K562 (cell line): Measurements from ENCODE around the gene COL23A1.

Experiments
- CTCF ChIP-seq, 3 experiments: IDR thresholded peaks in 2 of 3; conservative IDR thresholded peaks in 1 of 3; 2 replicates each; pipeline ENCODE4 v1.5.1; 2011 to 2012; ENCODE audit warnings: low read length in 3 of 3, mild to moderate bottlenecking in 3 of 3, control low read depth in 2 of 3, improper control_type of control experiment in 1 of 3, inconsistent platforms in 1 of 3, low read depth in 1 of 3, mixed read lengths in 1 of 3, moderate library complexity in 1 of 3; ENCODE audit not compliant: insufficient read depth in 2 of 3
- ESRRA ChIP-seq: fragments of 450-650 bp; IDR thresholded peaks from 2 replicates; pipeline ENCODE4 v1.6.1; 2014; ENCODE audit warnings: low read depth, mild to moderate bottlenecking, moderate library complexity, borderline replicate concordance
- GABPA ChIP-seq: fragments of 200-800 bp; sonication (Bioruptor generic); conservative IDR thresholded peaks from 2 replicates; pipeline ENCODE4 v1.6.1; 2016; ENCODE audit warnings: low read depth, missing genetic modification characterization, missing compliant biosample characterization
- HMGN3 ChIP-seq: IDR thresholded peaks from 2 replicates; pipeline ENCODE4 v1.6.1; 2011; ENCODE audit warnings: borderline replicate concordance, low read depth, mild to moderate bottlenecking, mixed read lengths, low read length; ENCODE audit not compliant: insufficient read length; ENCODE audit errors: extremely low read depth
- SP2 ChIP-seq: IDR thresholded peaks from 2 replicates; pipeline ENCODE4 v1.6.1; 2011; ENCODE audit warnings: mild to moderate bottlenecking, low read depth, low read length, moderate library complexity; ENCODE audit not compliant: poor library complexity, severe bottlenecking; ENCODE audit errors: extremely low read depth
- TRIM24 ChIP-seq, 2 experiments: fragments of 450-650 bp; IDR thresholded peaks; 2 replicates each; pipeline ENCODE4 v1.6.1; 2016
- YY1 ChIP-seq, 3 experiments: IDR thresholded peaks; 2 replicates each; pipeline ENCODE4 v1.6.1; 2011; ENCODE audit warnings: low read length in 2 of 3, mild to moderate bottlenecking in 2 of 3, moderate library complexity in 2 of 3, borderline replicate concordance in 1 of 3, control low read depth in 1 of 3, low read depth in 1 of 3; ENCODE audit not compliant: insufficient read depth in 3 of 3, insufficient replicate concordance in 2 of 3, control insufficient read depth in 1 of 3, insufficient read length in 1 of 3; ENCODE audit errors: extremely low read depth in 1 of 3
- ZBTB11 ChIP-seq, 3 experiments: fragments of 200-800 bp in 1 of 3; fragments of 250-450 bp in 1 of 3; fragments of 450-650 bp in 1 of 3; sonication (Bioruptor Pico) in 1 of 3; sonication (Bioruptor generic) in 1 of 3; formaldehyde crosslinking in 1 of 3; IDR thresholded peaks; 2 replicates each; pipeline versions ENCODE4 v1.6.1 to v1.8.0; 2016 to 2022; ENCODE audit warnings: mild to moderate bottlenecking in 2 of 3, missing genetic modification characterization in 2 of 3, missing compliant biosample characterization in 1 of 3, moderate library complexity in 1 of 3
- ZNF449 ChIP-seq: fragments of 250-450 bp; sonication (Bioruptor Pico); IDR thresholded peaks from 2 replicates; pipeline ENCODE4 v1.8.0; 2022; ENCODE audit warnings: moderate library complexity, mild to moderate bottlenecking, inconsistent platforms
- ZSCAN29 ChIP-seq: fragments of 450-650 bp; IDR thresholded peaks from 2 replicates; pipeline ENCODE4 v1.6.1; 2017

- TF ChIP-seq ZSCAN29 (no peak), ZBTB11 (CRISPR knock-in tag; IDR thresholded peaks at IDR 0.05) (no peak), TRIM24 (IDR thresholded peaks at IDR 0.05) (no peak), GABPA (tag) (no peak), SP2 (no peak), CTCF (IDR thresholded peaks at IDR 0.05 in 2 of 3, conservative IDR thresholded peaks at IDR 0.05 in 1 of 3; ENCODE audit: insufficient read depth in 2 of 3, low read depth in 1 of 3, low read length in 3 of 3) (no peak), HMGN3 (no peak), ZNF449 (CRISPR knock-in tag) (no peak), ESRRA (no peak), YY1 (IDR thresholded peaks at IDR 0.05; ENCODE audit: borderline replicate concordance in 1 of 3, control insufficient read depth in 1 of 3, extremely low read depth in 1 of 3, insufficient read depth in 3 of 3, insufficient read length in 1 of 3, insufficient replicate concordance in 2 of 3, low read depth in 1 of 3, low read length in 2 of 3) (no peak)
These were observed 233.7 kb downstream of the COL23A1 start for GRCh38 chr5:178356431-178356872.
